NCI-H82 treated with DMSO at 0.1 percent for 48 hours (cell line): ENCODE data around the gene OR52E4.

Experiments used
- DNase-seq: peaks from one replicate; lab custom pipeline; 2025; ENCODE audit not compliant: unreplicated experiment; lab: John Stamatoyannopoulos, UW

OR52E4 gene

GRCh38 chr11:5928811-5929210 lies 48.4 kb downstream of the OR52E4 start:
- DNase-seq: no peak

GRCh38 chr11:5929571-5930368 lies 49.3 kb downstream of the OR52E4 start:
- DNase-seq: no peak

GRCh38 chr11:5930614-5931013 lies 50.2 kb downstream of the OR52E4 start:
- no peak for DNase-seq

- no peak for DNase-seq
Measured at GRCh38 chr11:5931061-5931460, 50.6 kb downstream of the OR52E4 start.

- DNase-seq: no peak
Measured at GRCh38 chr11:5932671-5933070, 52.2 kb downstream of the OR52E4 start.

- no peak for DNase-seq
Measured at GRCh38 chr11:5933116-5933515, 52.7 kb downstream of the OR52E4 start.
